Liver (tissue), 9 donors: Measurements from ENCODE around the gene KRT76. TPM values are rescaled to one million over a fixed set of nuclear protein-coding genes. Genes with fewer than 3 reads are reported as not detected.

Experiments
- DNase-seq: peaks from one replicate; pipeline ENCODE4 v3.0.0-alpha.2; 2017; ENCODE audit warnings: low spot score
- H3K27ac ChIP-seq, 2 donors: one replicate each; pipeline ENCODE4 v1.7.0; 2013; ENCODE audit warnings: inconsistent platforms in 2 of 2, low read length in 2 of 2, control low read depth in 1 of 2, low read depth in 1 of 2, mild to moderate bottlenecking in 1 of 2
- H3K27me3 ChIP-seq, 4 donors: one replicate each; pipeline versions ENCODE4 v1.6.1 to v1.7.0; 2013; ENCODE audit warnings: low read length in 3 of 4, inconsistent platforms in 1 of 4, mild to moderate bottlenecking in 1 of 4, moderate library complexity in 1 of 4; ENCODE audit not compliant: control insufficient read depth in 4 of 4, insufficient read depth in 4 of 4
- H3K36me3 ChIP-seq, 4 donors: one replicate each; pipeline versions ENCODE4 v1.6.1 to v1.7.0; 2013; ENCODE audit warnings: low read length in 3 of 4, mild to moderate bottlenecking in 3 of 4, low read depth in 1 of 4, moderate library complexity in 1 of 4; ENCODE audit not compliant: control insufficient read depth in 4 of 4, insufficient read depth in 3 of 4
- H3K4me1 ChIP-seq, 4 donors: one replicate each; pipeline versions ENCODE4 v1.6.1 to v1.7.0; 2013; ENCODE audit warnings: low read length in 3 of 4, mild to moderate bottlenecking in 3 of 4, moderate library complexity in 1 of 4; ENCODE audit not compliant: control insufficient read depth in 4 of 4, insufficient read depth in 4 of 4
- H3K4me3 ChIP-seq, 3 donors: one replicate each; pipeline versions ENCODE4 v1.6.1 to v1.7.0; 2013; ENCODE audit warnings: low read length in 3 of 3, control low read depth in 1 of 3, low read depth in 1 of 3, mild to moderate bottlenecking in 1 of 3
- H3K9ac ChIP-seq, 2 donors: one replicate each; pipeline ENCODE4 v1.7.0; 2013; ENCODE audit warnings: low read length in 2 of 2, mild to moderate bottlenecking in 2 of 2, moderate library complexity in 2 of 2, control low read depth in 1 of 2, low read depth in 1 of 2
- H3K9me3 ChIP-seq, 4 donors: one replicate each; pipeline versions ENCODE4 v1.6.1 to v1.7.0; 2013; ENCODE audit warnings: low read length in 3 of 4; ENCODE audit not compliant: control insufficient read depth in 4 of 4
- FOXA2 ChIP-seq: IDR thresholded peaks from 2 replicates; pipeline ENCODE4 v1.6.1; 2016; ENCODE audit warnings: antibody characterized with exemption
- GABPA ChIP-seq, 2 donors: IDR thresholded peaks in 1 of 2; conservative IDR thresholded peaks in 1 of 2; 2 replicates each; pipeline ENCODE4 v1.6.1; 2016; ENCODE audit warnings: antibody characterized with exemption in 2 of 2, mild to moderate bottlenecking in 1 of 2, moderate library complexity in 1 of 2
- HNF4G ChIP-seq: IDR thresholded peaks from 2 replicates; pipeline ENCODE4 v1.6.1; 2016; ENCODE audit warnings: antibody characterized with exemption
- JUND ChIP-seq, 2 donors: IDR thresholded peaks; 2 replicates each; pipeline ENCODE4 v1.6.1; 2016; ENCODE audit warnings: antibody characterized with exemption in 2 of 2
- NR2F2 ChIP-seq: IDR thresholded peaks from 2 replicates; pipeline ENCODE4 v1.6.1; 2016; ENCODE audit warnings: antibody characterized with exemption
- RXRA ChIP-seq, 2 donors: IDR thresholded peaks; 2 replicates each; pipeline ENCODE4 v1.6.1; 2017 to 2018; ENCODE audit warnings: antibody characterized with exemption in 2 of 2, mild to moderate bottlenecking in 1 of 2
- SP1 ChIP-seq: IDR thresholded peaks from 2 replicates; pipeline ENCODE4 v1.6.1; 2018; ENCODE audit warnings: antibody characterized with exemption, mild to moderate bottlenecking
- TAF1 ChIP-seq: conservative IDR thresholded peaks from 2 replicates; pipeline ENCODE4 v1.6.1; 2016; ENCODE audit warnings: antibody characterized with exemption, mild to moderate bottlenecking
- WGBS: extraction: QIAGEN DNeasy Blood & Tissue Kit; methylation state at CpG from one replicate; pipeline ENCODE4 v1.1.7; 2013; 5-methylcytosine and 5-hydroxymethylcytosine counted together
- polyA plus RNA-seq, 2 donors: library from polyadenylated mRNA; stranded (reverse) in 1 of 2; unstranded in 1 of 2; fragments of 200-250 nt in 1 of 2; fragments of >200 nt in 1 of 2; fragmentation: Nextera tagmentation in 1 of 2; extraction: Ambion mirVana in 1 of 2; gene quantifications; one replicate each; pipeline versions ENCODE4 v1.2.1 to v1.2.3, GENCODE V29; 2013 to 2015
- total RNA-seq, 2 donors: library from RNA; depleted of rRNA; stranded (reverse); fragments of >200 nt; gene quantifications; one replicate each; pipeline ENCODE4 v1.2.3, GENCODE V29; 2014
- TF ChIP-seq, protein P1 (sequence below): fragments of 150-350 bp; IDR thresholded peaks from 2 replicates; pipeline ENCODE4 v1.5.1; 2017; ENCODE audit warnings: improper control_type of control experiment, low read depth, low read length; ENCODE audit not compliant: missing input control
- TF ChIP-seq, protein P2 (sequence below): IDR thresholded peaks from 2 replicates; pipeline ENCODE4 v1.6.1; 2016; ENCODE audit warnings: antibody characterized with exemption, mild to moderate bottlenecking
- TF ChIP-seq, protein P3 (sequence below): IDR thresholded peaks from 2 replicates; pipeline ENCODE4 v1.6.1; 2016; ENCODE audit warnings: antibody characterized with exemption
- TF ChIP-seq, protein P4 (sequence below): IDR thresholded peaks from 2 replicates; pipeline ENCODE4 v1.6.1; 2016; ENCODE audit warnings: antibody characterized with exemption
- donor health status: healthy.
- donor health status: healthy.
- donor health status: healthy.
- donor health status: healthy.
- donor health status: healthy.

The KRT76 gene
- total and polyA plus RNA-seq, 4 donors: not detected

DNA sequence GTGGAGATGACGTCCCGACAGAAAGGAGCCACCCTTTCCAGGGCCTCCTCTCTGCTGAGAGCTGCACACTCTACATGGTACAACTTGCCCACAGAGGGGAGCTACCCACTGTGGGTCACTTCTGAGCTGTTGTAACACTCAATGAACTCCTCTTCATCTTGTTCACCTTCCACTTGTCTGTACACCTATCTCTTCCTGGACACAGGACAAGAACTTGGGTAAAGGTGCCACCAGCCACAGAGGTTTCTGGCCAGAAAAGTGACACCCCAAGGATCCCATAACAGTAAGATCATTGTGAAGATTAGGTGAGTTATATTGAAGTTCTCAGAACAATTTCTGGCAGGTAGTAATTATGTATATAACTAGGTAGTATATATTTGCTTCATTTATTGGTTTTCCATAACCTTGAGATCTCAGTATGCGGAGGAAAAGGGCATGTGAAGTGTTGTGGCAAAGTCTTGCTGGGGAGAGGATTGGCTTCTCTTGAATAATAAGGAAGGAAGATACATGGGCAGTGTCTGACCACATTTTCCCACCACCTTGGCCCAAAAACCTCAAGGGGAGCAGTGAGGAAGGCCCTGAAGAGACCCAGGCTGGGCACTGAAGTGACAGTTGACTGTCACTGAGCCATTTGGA lies 34.2 kb downstream of the KRT76 start (continued):
- no peak for TF ChIP-seq GABPA (IDR thresholded peaks at IDR 0.05 in 1 of 2, conservative IDR thresholded peaks at IDR 0.05 in 1 of 2)
- no peak for TF ChIP-seq FOXA2
- no peak for TF ChIP-seq RXRA (IDR thresholded peaks at IDR 0.05)
- TF ChIP-seq TAF1: no peak
- TF ChIP-seq SP1: no peak

DNA sequence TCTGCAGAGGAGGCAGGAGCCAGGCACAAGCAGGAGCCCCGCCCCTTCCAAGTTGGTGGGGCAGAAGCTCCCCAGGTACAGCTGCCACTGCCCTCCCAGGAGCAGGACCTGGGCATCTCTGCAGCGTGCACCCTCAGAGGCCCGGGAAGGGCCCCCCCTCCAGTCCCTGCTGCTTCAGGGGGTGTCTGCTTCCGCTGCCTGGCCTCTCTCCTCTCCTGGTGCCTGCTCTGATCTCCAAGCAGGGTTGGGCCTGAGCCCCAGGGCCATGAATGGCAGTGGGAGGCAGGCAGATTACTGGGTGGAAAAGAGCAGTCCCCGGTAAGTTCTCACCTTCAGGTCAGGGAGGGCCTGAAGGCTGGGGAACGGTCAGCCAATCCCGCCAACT lies 35.0 kb downstream of the KRT76 start:
- H3K4me3 ChIP-seq: no peak overlapping the region
- H3K27me3 ChIP-seq: no peaks in the 10 kb centered on the region

More for the DNA sequence above, 35.0 kb downstream of the KRT76 start:
- no peaks in the 10 kb centered on the region for H3K9me3 ChIP-seq
- TF ChIP-seq, protein P1, sequence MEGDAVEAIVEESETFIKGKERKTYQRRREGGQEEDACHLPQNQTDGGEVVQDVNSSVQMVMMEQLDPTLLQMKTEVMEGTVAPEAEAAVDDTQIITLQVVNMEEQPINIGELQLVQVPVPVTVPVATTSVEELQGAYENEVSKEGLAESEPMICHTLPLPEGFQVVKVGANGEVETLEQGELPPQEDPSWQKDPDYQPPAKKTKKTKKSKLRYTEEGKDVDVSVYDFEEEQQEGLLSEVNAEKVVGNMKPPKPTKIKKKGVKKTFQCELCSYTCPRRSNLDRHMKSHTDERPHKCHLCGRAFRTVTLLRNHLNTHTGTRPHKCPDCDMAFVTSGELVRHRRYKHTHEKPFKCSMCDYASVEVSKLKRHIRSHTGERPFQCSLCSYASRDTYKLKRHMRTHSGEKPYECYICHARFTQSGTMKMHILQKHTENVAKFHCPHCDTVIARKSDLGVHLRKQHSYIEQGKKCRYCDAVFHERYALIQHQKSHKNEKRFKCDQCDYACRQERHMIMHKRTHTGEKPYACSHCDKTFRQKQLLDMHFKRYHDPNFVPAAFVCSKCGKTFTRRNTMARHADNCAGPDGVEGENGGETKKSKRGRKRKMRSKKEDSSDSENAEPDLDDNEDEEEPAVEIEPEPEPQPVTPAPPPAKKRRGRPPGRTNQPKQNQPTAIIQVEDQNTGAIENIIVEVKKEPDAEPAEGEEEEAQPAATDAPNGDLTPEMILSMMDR: no peak
- no peak for TF ChIP-seq HNF4G
- TF ChIP-seq, protein P2, sequence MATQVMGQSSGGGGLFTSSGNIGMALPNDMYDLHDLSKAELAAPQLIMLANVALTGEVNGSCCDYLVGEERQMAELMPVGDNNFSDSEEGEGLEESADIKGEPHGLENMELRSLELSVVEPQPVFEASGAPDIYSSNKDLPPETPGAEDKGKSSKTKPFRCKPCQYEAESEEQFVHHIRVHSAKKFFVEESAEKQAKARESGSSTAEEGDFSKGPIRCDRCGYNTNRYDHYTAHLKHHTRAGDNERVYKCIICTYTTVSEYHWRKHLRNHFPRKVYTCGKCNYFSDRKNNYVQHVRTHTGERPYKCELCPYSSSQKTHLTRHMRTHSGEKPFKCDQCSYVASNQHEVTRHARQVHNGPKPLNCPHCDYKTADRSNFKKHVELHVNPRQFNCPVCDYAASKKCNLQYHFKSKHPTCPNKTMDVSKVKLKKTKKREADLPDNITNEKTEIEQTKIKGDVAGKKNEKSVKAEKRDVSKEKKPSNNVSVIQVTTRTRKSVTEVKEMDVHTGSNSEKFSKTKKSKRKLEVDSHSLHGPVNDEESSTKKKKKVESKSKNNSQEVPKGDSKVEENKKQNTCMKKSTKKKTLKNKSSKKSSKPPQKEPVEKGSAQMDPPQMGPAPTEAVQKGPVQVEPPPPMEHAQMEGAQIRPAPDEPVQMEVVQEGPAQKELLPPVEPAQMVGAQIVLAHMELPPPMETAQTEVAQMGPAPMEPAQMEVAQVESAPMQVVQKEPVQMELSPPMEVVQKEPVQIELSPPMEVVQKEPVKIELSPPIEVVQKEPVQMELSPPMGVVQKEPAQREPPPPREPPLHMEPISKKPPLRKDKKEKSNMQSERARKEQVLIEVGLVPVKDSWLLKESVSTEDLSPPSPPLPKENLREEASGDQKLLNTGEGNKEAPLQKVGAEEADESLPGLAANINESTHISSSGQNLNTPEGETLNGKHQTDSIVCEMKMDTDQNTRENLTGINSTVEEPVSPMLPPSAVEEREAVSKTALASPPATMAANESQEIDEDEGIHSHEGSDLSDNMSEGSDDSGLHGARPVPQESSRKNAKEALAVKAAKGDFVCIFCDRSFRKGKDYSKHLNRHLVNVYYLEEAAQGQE: no peak
- TF ChIP-seq, protein P3, sequence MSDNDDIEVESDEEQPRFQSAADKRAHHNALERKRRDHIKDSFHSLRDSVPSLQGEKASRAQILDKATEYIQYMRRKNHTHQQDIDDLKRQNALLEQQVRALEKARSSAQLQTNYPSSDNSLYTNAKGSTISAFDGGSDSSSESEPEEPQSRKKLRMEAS: no peak
- TF ChIP-seq JUND (IDR thresholded peaks at IDR 0.05): no peak
- TF ChIP-seq FOXA2: no peak
- TF ChIP-seq RXRA (IDR thresholded peaks at IDR 0.05): no peak
- no peak for TF ChIP-seq NR2F2
- TF ChIP-seq, protein P4, sequence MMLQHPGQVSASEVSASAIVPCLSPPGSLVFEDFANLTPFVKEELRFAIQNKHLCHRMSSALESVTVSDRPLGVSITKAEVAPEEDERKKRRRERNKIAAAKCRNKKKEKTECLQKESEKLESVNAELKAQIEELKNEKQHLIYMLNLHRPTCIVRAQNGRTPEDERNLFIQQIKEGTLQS: no peak
- H3K36me3 ChIP-seq: no peaks in the 10 kb centered on the region
- H3K9ac ChIP-seq: no peak overlapping the region
- DNase-seq: no peak
- WGBS: 71% methylated on average over 7 of the region's 7 CpGs
- H3K27ac ChIP-seq: no peak overlapping the region
- H3K4me1 ChIP-seq: no peaks in the 10 kb centered on the region
